ENCODE measurements around the gene CDYL2.

DNA sequence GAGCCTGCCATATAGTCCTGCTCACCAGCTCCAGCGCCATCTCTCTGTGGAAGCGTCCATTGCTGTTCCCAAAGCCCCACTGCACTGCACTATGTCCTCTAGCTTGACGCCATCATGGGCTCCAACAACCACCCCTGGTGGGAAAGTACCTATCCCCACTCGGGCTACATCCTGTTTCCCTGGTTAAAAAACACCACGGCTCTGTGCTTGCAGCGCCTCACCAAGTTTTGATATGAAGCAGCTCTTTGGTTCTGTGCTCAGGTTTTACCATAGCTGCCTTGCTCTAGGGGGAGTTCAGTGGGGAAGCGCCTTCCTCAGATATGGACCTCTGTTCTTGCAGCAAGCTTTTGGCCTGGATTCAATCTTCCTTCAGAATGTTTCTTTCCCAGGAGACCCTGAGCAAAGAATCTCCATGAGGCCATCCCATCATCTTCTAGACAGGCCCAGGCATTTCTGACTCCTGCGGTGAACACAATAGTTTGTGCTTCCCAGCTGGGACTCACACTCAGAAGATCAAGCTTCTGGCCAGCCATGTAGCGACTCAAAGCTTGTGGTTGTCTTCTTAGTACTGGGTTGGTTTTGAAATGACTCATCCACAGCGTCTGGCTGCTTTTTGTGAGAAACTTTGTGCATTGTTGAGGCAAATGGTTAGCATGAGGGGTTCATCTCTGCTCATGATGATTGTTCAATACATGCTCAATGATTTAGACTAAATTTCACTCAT lies 224.1 kb downstream of the CDYL2 start:
- no peak for TF ChIP-seq CTCF (conservative IDR thresholded peaks at IDR 0.05; ENCODE audit: low read length)
- no peak for TF ChIP-seq EZH2phosphoT487 (IDR thresholded peaks at IDR 0.05; ENCODE audit: borderline replicate concordance, low read depth, low read length)
